Measurements from ENCODE around the gene SCRT2.

The SCRT2 gene

DNA sequence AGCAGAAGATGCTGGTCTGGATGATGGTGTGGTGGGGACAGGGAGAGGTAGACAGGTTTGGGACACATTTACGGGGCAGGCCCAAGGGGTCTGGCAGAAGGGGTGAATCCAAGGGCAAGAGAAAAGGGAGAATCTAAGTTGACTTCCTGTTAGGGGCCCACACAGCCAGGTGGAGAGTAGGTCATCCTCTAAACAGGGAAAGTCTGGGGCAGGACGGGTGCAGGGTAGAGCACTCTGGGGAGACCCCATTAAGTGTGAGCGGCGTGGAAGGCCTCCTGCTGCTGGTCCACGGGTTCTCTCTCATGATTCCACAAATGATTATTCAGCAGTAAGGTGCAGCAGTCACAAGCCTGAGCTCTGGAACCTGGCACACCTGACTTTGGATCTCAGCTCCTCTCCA lies 25.3 kb downstream of the SCRT2 start:
- 79% methylated on average over 5 of the region's 5 CpGs for whole genome bisulfite sequencing
- no peak overlapping the region for H2BK15ac ChIP-seq (ENCODE audit: low read depth, poor library complexity, severe bottlenecking)
- no peak overlapping the region for H4K91ac ChIP-seq (ENCODE audit: low read length)
- no peak overlapping the region for H3K14ac ChIP-seq (ENCODE audit: low read length in 2 of 2)
- H3K4ac ChIP-seq (ENCODE audit: low read depth in 1 of 2, low read length in 2 of 2), result no peak overlapping the region
- no peak overlapping the region for H3K27ac ChIP-seq (ENCODE audit: low read length, poor library complexity, severe bottlenecking)
- no peak overlapping the region for H3K4me3 ChIP-seq (ENCODE audit: insufficient read depth in 1 of 2, low read depth in 1 of 2, low read length in 2 of 2)
- H3K9me3 ChIP-seq (ENCODE audit: control insufficient read depth, low read length), result peaks cover 5% of the 10 kb centered on the region
- H3K36me3 ChIP-seq (ENCODE audit: control insufficient read depth in 1 of 2, insufficient read depth in 2 of 2, low read depth in 1 of 2, low read length in 2 of 2), result peaks cover 31 to 44% of the 10 kb centered on the region in 2 experiments
- no peak overlapping the region for H3K18ac ChIP-seq (ENCODE audit: low read depth in 1 of 2, low read length in 2 of 2)
- peaks cover 19% of the 10 kb centered on the region for H3K4me1 ChIP-seq (ENCODE audit: control insufficient read depth, insufficient read depth, low read depth, low read length)
- H2BK5ac ChIP-seq (ENCODE audit: low read depth, low read length, poor library complexity, severe bottlenecking), result no peak overlapping the region
- H3K23ac ChIP-seq (ENCODE audit: low read length in 2 of 2), result no peak overlapping the region
- peaks cover 0 to under 1% of the 10 kb centered on the region in 2 experiments for H3K27me3 ChIP-seq (ENCODE audit: control insufficient read depth in 1 of 2, insufficient read depth in 1 of 2, low read length in 2 of 2)
- H2AFZ ChIP-seq (ENCODE audit: low read depth, low read length), result no peak overlapping the region
- H3K9ac ChIP-seq (ENCODE audit: low read length), result peak overlapping the region; percentile 27
- no peak for DNase-seq
- H2AK5ac ChIP-seq (ENCODE audit: low read length, severe bottlenecking), result no peak overlapping the region
- H2BK12ac ChIP-seq (ENCODE audit: low read length in 2 of 2), result no peak overlapping the region
- H2BK120ac ChIP-seq (ENCODE audit: low read depth, low read length), result no peak overlapping the region
- H3K79me1 ChIP-seq (replicated peaks; ENCODE audit: low read length, poor library complexity, severe bottlenecking), result peaks cover 36% of the 10 kb centered on the region
- H4K8ac ChIP-seq (ENCODE audit: low read length), result no peak overlapping the region
- no peak overlapping the region for H3K4me2 ChIP-seq (ENCODE audit: low read length, poor library complexity, severe bottlenecking)

DNA sequence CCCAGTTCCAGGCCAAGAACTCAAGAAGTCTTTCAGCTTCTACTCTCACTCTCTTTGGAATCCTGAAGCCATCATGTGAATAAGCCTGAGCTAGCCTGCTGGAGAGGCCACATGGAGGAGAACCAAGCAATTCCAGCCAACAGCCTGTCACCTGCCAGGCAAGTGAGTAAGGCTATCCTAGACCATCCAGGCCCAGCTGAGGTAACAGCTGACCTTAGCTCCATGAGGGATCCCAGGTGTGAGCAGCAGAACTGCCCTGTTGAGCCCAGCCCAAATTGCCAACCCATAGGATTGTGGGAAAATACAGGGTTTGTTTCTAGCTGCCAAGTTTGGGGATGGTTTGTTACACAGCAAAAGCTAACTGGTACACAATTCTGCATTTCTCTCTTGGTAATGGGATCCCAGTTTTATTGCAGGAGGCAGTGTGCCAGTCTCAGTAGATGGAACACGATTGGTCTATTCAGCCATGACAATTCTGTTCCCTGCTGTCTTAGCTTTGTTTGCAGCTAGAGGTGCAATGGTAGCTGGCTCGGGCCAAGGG lies 28.1 kb downstream of the SCRT2 start:
- peaks cover 4 to 7% of the 10 kb centered on the region in 2 experiments for H3K27me3 ChIP-seq (ENCODE audit: control insufficient read depth in 1 of 2, insufficient read depth in 1 of 2, low read length in 2 of 2)
- H3K18ac ChIP-seq (ENCODE audit: low read depth in 1 of 2, low read length in 2 of 2), result no peak overlapping the region
- H3K14ac ChIP-seq (ENCODE audit: low read length in 2 of 2), result no peak overlapping the region
- no peak overlapping the region for H2BK5ac ChIP-seq (ENCODE audit: low read depth, low read length, poor library complexity, severe bottlenecking)
- H4K8ac ChIP-seq (ENCODE audit: low read length), result no peak overlapping the region
- H3K9ac ChIP-seq (ENCODE audit: low read length), result no peak overlapping the region
- no peak overlapping the region for H3K27ac ChIP-seq (ENCODE audit: low read length, poor library complexity, severe bottlenecking)
- DNase-seq, result no peak
- no peak overlapping the region for H2BK12ac ChIP-seq (ENCODE audit: low read length in 2 of 2)
- no peak overlapping the region for H2AFZ ChIP-seq (ENCODE audit: low read depth, low read length)
- peaks cover 31 to 44% of the 10 kb centered on the region in 2 experiments for H3K36me3 ChIP-seq (ENCODE audit: control insufficient read depth in 1 of 2, insufficient read depth in 2 of 2, low read depth in 1 of 2, low read length in 2 of 2)
- H2BK120ac ChIP-seq (ENCODE audit: low read depth, low read length), result no peak overlapping the region
- no peak overlapping the region for H3K4me2 ChIP-seq (ENCODE audit: low read length, poor library complexity, severe bottlenecking)
- WGBS, result 100% methylated on average over 2 of the region's 2 CpGs
- H3K4me1 ChIP-seq (ENCODE audit: control insufficient read depth, insufficient read depth, low read depth, low read length), result peaks cover 17% of the 10 kb centered on the region
- H4K91ac ChIP-seq (ENCODE audit: low read length), result no peak overlapping the region
- no peak overlapping the region for H3K4me3 ChIP-seq (ENCODE audit: insufficient read depth in 1 of 2, low read depth in 1 of 2, low read length in 2 of 2)
- no peak overlapping the region for H3K4ac ChIP-seq (ENCODE audit: low read depth in 1 of 2, low read length in 2 of 2)
- peaks cover 5% of the 10 kb centered on the region for H3K9me3 ChIP-seq (ENCODE audit: control insufficient read depth, low read length)
- no peak overlapping the region for H2AK5ac ChIP-seq (ENCODE audit: low read length, severe bottlenecking)
- peaks cover 36% of the 10 kb centered on the region for H3K79me1 ChIP-seq (replicated peaks; ENCODE audit: low read length, poor library complexity, severe bottlenecking)
- no peak overlapping the region for H3K23ac ChIP-seq (ENCODE audit: low read length in 2 of 2)
- no peak overlapping the region for H2BK15ac ChIP-seq (ENCODE audit: low read depth, poor library complexity, severe bottlenecking)

DNA sequence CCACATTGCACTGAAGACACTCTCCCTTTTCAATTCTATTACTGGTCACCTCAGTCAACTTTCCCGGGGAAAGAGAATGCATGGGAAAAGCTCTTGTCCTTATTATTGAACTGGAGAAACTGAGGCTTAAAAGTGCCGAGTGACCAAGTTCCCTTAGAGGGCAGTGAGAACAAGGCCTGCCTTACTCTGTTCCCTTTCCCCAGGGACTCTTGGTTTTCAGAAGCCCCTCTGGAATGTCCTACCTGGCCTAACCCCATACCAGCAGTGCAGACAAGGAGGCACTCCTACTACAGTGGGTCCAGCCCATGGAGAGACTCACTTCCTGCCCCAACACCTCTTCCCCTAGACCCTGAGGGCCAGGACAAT lies 28.8 kb downstream of the SCRT2 start:
- Histone ChIP-seq H3K27me3 (ENCODE audit: control insufficient read depth in 1 of 2, insufficient read depth in 1 of 2, low read length in 2 of 2) (peaks cover 4 to 7% of the 10 kb centered on the region in 2 experiments), H3K9ac (ENCODE audit: low read length) (no peak overlapping the region), H2BK15ac (ENCODE audit: low read depth, poor library complexity, severe bottlenecking) (no peak overlapping the region), H3K14ac (ENCODE audit: low read length in 2 of 2) (no peak overlapping the region), H2BK120ac (ENCODE audit: low read depth, low read length) (no peak overlapping the region), H4K8ac (ENCODE audit: low read length) (no peak overlapping the region), H3K18ac (ENCODE audit: low read depth in 1 of 2, low read length in 2 of 2) (no peak overlapping the region), H3K23ac (ENCODE audit: low read length in 2 of 2) (no peak overlapping the region), H3K79me1 (replicated peaks; ENCODE audit: low read length, poor library complexity, severe bottlenecking) (peaks cover 33% of the 10 kb centered on the region), H2BK12ac (ENCODE audit: low read length in 2 of 2) (no peak overlapping the region), H3K4ac (ENCODE audit: low read depth in 1 of 2, low read length in 2 of 2) (no peak overlapping the region), H3K27ac (ENCODE audit: low read length, poor library complexity, severe bottlenecking) (no peak overlapping the region), H3K9me3 (ENCODE audit: control insufficient read depth, low read length) (peaks cover 5% of the 10 kb centered on the region), H2BK5ac (ENCODE audit: low read depth, low read length, poor library complexity, severe bottlenecking) (no peak overlapping the region), H2AFZ (ENCODE audit: low read depth, low read length) (no peak overlapping the region), H4K91ac (ENCODE audit: low read length) (no peak overlapping the region), H3K36me3 (ENCODE audit: control insufficient read depth in 1 of 2, insufficient read depth in 2 of 2, low read depth in 1 of 2, low read length in 2 of 2) (peaks cover 31 to 44% of the 10 kb centered on the region in 2 experiments), H2AK5ac (ENCODE audit: low read length, severe bottlenecking) (no peak overlapping the region), H3K4me1 (ENCODE audit: control insufficient read depth, insufficient read depth, low read depth, low read length) (peaks cover 13% of the 10 kb centered on the region), H3K4me3 (ENCODE audit: insufficient read depth in 1 of 2, low read depth in 1 of 2, low read length in 2 of 2) (no peak overlapping the region), H3K4me2 (ENCODE audit: low read length, poor library complexity, severe bottlenecking) (no peak overlapping the region)
- no peak for DNase-seq
- 87% methylated on average over 2 of the region's 2 CpGs for WGBS

DNA sequence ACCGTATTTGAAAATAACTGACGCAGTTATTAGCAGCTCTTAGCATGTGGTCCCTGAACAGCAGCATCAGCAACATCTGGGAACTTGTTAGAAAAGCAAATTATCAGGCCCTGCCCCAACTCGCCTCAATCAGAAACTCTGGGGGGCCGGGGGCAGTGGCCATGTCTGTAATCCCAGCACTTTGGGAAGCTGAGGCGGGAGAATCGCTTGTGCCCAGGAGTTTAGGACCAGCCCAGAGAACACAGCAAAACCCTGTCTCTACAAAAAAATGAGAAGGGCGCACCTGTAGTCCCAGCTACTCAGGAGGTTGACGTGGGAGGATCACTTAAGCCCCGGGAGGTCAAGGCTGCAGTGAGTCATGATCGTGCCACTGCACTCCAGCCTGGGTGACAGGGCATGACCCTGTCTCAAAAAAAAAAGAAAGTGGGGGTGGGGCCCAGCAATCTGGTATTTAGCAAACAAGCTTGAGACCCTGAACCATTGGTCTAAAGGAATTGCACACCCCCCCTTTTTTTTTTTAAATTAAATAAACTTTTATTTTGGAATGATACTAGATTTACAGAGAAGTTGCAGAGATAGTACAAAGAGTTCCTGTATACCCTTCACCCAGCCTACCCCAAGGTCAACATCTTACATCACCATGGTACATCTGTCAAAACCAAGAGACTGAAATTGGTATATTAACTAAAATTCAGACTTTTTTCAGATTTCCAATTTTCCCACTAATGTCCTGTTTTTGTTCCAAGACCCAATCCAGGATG lies 29.3 kb downstream of the SCRT2 start:
- Histone ChIP-seq H3K9ac (ENCODE audit: low read length) (no peak overlapping the region), H3K79me1 (replicated peaks; ENCODE audit: low read length, poor library complexity, severe bottlenecking) (peaks cover 30% of the 10 kb centered on the region), H2BK120ac (ENCODE audit: low read depth, low read length) (no peak overlapping the region), H4K8ac (ENCODE audit: low read length) (no peak overlapping the region), H2BK5ac (ENCODE audit: low read depth, low read length, poor library complexity, severe bottlenecking) (no peak overlapping the region), H3K4me2 (ENCODE audit: low read length, poor library complexity, severe bottlenecking) (no peak overlapping the region), H3K23ac (ENCODE audit: low read length in 2 of 2) (no peak overlapping the region), H2BK15ac (ENCODE audit: low read depth, poor library complexity, severe bottlenecking) (no peak overlapping the region), H3K9me3 (ENCODE audit: control insufficient read depth, low read length) (peaks cover 5% of the 10 kb centered on the region), H3K14ac (ENCODE audit: low read length in 2 of 2) (no peak overlapping the region), H3K4ac (ENCODE audit: low read depth in 1 of 2, low read length in 2 of 2) (no peak overlapping the region), H2AFZ (ENCODE audit: low read depth, low read length) (no peak overlapping the region), H3K4me1 (ENCODE audit: control insufficient read depth, insufficient read depth, low read depth, low read length) (peaks cover 10% of the 10 kb centered on the region), H3K4me3 (ENCODE audit: insufficient read depth in 1 of 2, low read depth in 1 of 2, low read length in 2 of 2) (no peak overlapping the region), H3K36me3 (ENCODE audit: control insufficient read depth in 1 of 2, insufficient read depth in 2 of 2, low read depth in 1 of 2, low read length in 2 of 2) (peaks cover 31 to 44% of the 10 kb centered on the region in 2 experiments), H2BK12ac (ENCODE audit: low read length in 2 of 2) (no peak overlapping the region), H4K91ac (ENCODE audit: low read length) (no peak overlapping the region), H3K18ac (ENCODE audit: low read depth in 1 of 2, low read length in 2 of 2) (no peak overlapping the region), H3K27me3 (ENCODE audit: control insufficient read depth in 1 of 2, insufficient read depth in 1 of 2, low read length in 2 of 2) (peaks cover 7 to 9% of the 10 kb centered on the region in 2 experiments), H2AK5ac (ENCODE audit: low read length, severe bottlenecking) (no peak overlapping the region), H3K27ac (ENCODE audit: low read length, poor library complexity, severe bottlenecking) (no peak overlapping the region)
- 88% methylated on average over 9 of the region's 10 CpGs for WGBS
- no peak for DNase-seq

Measured in mesenchymal stem cell (in vitro differentiated cells and primary cell).